CD4-positive, alpha-beta T cell treated with Interleukin-6 for 4 hours (primary cell): ENCODE results near the gene WTAP.
"Not testable (repeated sequence)": the region's sequence is repeated elsewhere in the genome, so short reads cannot be mapped to it uniquely, and the experiment has no call there.

ENCODE experiments used
- DNase-seq: peaks from one replicate; pipeline ENCODE4 v3.0.0-alpha.2; 2020; ENCODE audit warnings: mixed read lengths

The WTAP gene

GRCh38 chr6:159726918-159727716 is at the start of gene WTAP:
Gene WTAP (plus strand): TSS chr6:159727506. CDS start chr6:159736266, 8,760 bp downstream.
- DNase-seq: peak; percentile 98

- no peak for DNase-seq
These were observed 49.7 kb upstream of the WTAP start for GRCh38 chr6:159677506-159678165.

GRCh38 chr6:159678574-159678973 is 48.7 kb upstream of the WTAP start:
- no peak for DNase-seq

GRCh38 chr6:159679091-159680077 is 47.9 kb upstream of the WTAP start:
- no peak for DNase-seq

- DNase-seq: no peak
These were observed 47.2 kb upstream of the WTAP start for GRCh38 chr6:159680104-159680503.

- DNase-seq: no peak
These were observed 46.0 kb upstream of the WTAP start for GRCh38 chr6:159681191-159681880.

GRCh38 chr6:159682295-159682694 is 45.0 kb upstream of the WTAP start:
- no peak for DNase-seq

- no peak for DNase-seq
These were observed 44.5 kb upstream of the WTAP start for GRCh38 chr6:159682810-159683209.

- no peak for DNase-seq
These were observed 43.3 kb upstream of the WTAP start for GRCh38 chr6:159684013-159684304.

- DNase-seq: no peak
These were observed 41.3 kb upstream of the WTAP start for GRCh38 chr6:159686040-159686439.

GRCh38 chr6:159686703-159687102 is 40.6 kb upstream of the WTAP start:
- DNase-seq: no peak

- DNase-seq: no peak
These were observed 40.0 kb upstream of the WTAP start for GRCh38 chr6:159687341-159687740.

- no peak for DNase-seq
These were observed 38.9 kb upstream of the WTAP start for GRCh38 chr6:159688266-159688905.

- no peak for DNase-seq
These were observed 38.3 kb upstream of the WTAP start for GRCh38 chr6:159689001-159689400.

GRCh38 chr6:159690135-159690534 is 37.2 kb upstream of the WTAP start:
- not testable (repeated sequence) for DNase-seq

- DNase-seq: no peak
These were observed 36.0 kb upstream of the WTAP start for GRCh38 chr6:159691133-159691962.

- DNase-seq: no peak
These were observed 35.4 kb upstream of the WTAP start for GRCh38 chr6:159691963-159692287.

- peak; percentile 62 for DNase-seq
These were observed 34.8 kb upstream of the WTAP start for GRCh38 chr6:159692303-159693127.

GRCh38 chr6:159693128-159693893 is 34.0 kb upstream of the WTAP start, which contains the start of gene SOD2:
Gene SOD2 (minus strand): TSS chr6:159693241. CDS start chr6:159693167, 74 bp downstream.
- DNase-seq: peak; percentile 86
